HG03469 (cell line): ENCODE measurements around the gene CLEC11A.
A peak's percentile ranks its signal among the peaks of the same experiment; 100 is the strongest.

Source experiments
- ATAC-seq: cut with Tn5 transposase; IDR thresholded peaks from one replicate; pipeline ENCODE4 v1.9.1; 2021; ENCODE audit warnings: mild to moderate bottlenecking, moderate library complexity, moderate number of reproducible peaks; ENCODE audit not compliant: unreplicated experiment

Gene CLEC11A, protein sequence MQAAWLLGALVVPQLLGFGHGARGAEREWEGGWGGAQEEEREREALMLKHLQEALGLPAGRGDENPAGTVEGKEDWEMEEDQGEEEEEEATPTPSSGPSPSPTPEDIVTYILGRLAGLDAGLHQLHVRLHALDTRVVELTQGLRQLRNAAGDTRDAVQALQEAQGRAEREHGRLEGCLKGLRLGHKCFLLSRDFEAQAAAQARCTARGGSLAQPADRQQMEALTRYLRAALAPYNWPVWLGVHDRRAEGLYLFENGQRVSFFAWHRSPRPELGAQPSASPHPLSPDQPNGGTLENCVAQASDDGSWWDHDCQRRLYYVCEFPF

DNA sequence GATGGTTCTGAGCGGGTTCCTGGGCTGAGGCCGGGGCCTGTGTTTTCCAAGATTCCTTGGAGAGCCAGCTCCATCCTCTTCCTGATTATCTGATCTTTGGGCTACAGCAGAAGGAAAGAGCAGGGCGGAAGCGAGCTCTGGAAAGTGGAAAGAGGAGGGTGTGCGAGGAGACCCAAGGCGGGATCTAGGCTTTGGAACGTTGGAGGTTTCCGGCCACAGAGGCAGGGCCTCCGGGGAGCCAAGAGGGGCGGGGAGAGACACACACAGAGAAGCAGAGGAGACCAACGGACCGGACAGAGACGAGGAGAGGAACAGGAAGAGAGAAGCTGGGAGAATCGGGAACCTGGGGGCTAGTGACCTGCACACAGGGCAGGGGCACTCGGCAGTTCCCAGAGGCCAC is at the start of gene CLEC11A:
Gene CLEC11A, plus strand, starts transcription at position 296 of the 400 bp plus-strand sequence. CDS start 162 bp downstream, outside the sequence.
- no peak for ATAC-seq

DNA sequence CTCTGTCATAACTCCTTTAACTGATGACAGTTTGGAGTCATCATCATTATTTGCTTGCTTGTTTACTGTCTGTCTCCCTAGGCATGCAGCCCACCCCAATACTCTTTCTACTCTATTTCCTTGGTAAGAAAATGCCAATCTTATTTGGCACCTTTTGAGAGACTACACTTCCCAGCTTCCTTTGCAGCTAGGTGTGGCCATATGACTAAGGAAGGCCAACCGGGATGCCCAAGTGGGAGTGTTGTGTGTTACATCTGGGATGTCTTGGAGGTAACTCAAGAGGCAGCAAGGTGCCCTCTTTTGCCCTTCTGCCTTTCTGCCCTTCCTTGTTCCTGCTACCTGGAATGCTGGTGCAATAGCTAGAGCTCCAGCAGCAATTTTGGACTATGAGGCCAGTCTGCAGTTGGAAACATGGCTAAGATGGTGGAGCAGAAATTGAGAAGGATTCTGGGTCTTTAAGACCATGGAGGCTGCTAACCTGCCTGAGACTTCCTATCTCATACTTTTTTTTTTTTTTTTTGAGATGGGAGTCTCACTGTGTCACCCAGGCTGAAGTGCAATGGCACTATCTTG is 46.5 kb upstream of the CLEC11A start:
- ATAC-seq = no peak

DNA sequence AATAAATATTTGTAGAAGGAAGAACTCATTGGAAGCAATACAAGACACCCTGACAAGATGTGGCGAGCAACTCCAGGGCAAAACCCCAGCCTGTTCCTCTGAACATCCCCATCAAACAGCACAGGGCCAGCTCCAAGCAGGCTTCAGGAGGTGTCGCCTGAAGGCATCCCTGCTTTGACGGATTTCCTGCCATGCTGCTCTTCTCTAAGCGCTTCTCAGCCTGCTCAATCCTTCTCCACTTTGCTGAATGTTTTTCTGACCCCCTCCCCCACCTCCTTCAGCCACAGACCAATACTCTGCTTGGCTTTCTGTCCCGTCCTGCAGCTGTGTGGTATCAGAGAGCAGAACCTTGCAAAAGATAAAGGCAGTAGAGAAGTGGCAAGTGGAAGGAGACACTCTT is 45.5 kb upstream of the CLEC11A start:
- ATAC-seq = no peak

DNA sequence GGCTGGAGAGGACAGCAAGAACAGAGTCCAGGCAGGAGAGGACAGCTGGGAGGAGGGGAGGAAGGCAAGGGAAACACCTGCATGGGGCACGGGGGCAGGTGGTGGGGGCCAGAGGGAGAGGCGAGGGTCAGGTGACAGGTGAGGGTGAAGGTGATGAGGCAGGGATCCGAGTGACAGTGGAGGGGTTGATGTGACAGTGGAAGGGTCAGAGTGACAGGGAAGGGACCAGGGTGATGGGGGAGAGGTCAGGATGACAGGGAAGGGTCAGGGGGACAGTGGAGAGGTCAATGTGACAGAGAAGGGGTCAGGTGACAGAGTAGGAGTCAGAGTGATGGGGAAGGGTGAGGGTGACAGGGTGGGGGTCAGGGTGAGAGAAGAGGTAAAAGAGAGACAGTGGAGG is 44.8 kb upstream of the CLEC11A start:
- no peak for ATAC-seq

DNA sequence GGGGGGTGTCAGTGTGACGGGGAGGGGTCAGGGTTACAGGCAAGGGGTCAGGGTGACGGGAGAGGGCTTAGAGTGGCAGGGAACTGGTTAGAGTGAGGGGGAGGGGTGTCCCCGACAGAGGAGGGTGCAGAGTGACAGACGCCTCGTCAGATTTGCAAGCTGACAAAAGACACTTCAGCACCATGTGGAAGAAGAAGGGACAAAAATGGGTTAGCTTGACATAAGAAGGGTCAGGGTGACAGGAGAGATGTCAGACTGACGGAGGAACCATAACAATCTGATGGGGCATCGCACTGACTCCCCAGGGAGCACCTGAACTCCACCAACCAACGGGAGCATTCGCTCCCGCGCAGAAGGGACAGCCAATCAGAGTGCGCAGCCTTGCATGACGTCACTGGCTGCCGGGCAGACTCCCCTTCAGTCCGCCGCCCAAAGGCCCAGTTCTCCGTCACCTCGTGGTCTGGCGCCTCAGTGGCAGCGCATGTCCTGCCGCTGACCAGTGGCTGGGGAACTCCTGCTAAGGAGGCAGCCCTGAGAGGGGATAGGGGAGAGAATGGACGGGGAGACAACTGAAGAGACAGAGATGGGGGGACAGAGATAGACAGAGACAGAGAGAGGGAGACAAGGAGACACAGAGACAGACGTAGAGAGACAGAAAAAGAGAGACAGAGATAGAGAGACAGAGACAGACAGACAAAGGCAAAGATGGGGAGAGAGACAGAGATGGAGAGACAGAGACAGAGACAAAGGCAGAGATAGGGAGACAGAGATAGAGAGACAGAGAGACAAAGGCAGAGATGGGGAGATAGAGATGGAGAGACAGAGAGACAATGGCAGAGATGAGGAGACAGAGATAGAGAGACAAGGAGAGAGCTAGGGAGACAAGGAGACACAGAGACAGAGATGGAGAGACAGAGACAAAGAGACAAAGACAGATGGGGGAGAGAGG is 43.7 kb upstream of the CLEC11A start:
- peak; percentile 58 for ATAC-seq

DNA sequence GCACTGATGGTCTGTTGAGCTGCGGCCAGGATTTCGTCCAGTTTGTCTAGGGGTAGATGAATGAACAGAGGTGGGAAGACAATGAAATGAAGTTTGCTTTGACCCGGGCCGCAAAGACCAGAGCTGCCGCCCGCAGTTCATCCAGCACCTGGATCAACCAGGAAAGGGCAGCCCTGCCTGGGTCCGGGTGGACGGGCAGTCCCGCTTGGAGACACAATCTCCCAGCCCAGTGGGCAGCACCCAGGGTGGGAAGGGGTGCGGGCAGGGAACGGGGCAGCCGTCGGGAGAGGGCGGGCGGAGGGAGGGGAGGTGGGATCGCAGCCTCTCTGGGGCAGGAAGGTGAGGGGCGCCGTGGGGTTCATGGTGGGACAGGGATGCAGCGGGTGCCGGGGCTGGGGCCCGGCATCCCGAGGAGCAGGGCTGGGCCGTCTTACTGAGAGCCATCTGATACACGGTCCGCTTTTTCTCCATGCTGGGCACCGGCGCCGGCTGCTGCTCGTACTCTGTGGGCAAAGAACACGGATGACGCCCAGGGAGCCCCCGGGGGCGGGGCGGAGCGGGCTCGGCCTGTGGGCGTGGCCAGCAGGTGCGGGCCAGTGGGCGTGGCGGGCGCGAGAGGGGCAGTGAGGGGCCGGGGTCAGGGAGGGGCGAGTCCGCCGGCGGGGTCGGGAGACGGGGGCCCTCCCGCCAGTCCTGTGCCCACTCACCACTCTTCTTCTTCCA is 36.7 kb upstream of the CLEC11A start:
- no peak for ATAC-seq

DNA sequence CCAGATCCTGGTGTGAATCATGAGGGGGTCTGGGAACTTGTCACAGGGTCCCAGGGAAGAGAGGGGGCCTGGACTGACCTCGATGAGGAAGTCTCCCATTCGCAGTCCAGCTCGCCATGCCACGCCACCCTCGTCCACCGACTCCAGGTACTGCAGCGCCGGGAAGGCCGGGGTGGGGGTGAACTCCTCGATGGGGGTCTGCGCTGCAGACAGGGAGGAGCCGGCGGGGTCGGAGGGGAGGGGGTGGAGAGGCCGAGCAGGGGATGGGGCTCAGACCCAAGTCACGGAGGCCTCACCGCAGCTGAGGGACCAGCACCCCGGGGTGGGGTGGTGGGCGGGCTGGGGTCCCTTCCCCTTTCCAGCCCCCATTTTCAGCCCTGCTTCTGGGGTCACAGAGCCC is 34.4 kb upstream of the CLEC11A start:
- no peak for ATAC-seq

DNA sequence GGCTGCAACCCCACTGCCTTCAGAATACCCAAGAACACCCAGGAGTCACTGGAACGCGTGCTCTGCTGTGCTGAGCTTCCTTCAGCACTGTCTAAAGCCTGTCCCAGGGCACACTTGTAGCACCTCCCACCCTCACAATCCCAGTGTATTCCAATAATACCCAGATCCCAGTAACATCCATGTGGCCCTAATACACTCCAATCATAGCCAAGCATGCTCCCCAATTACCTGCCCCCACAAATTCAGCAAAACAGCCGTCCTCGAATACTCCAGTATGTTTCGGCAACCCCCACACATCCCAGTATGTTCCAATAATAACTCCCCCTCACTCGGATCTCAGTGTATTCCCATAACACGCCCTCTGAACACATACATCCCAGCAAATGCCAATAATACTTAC is 32.7 kb upstream of the CLEC11A start:
- ATAC-seq = no peak

DNA sequence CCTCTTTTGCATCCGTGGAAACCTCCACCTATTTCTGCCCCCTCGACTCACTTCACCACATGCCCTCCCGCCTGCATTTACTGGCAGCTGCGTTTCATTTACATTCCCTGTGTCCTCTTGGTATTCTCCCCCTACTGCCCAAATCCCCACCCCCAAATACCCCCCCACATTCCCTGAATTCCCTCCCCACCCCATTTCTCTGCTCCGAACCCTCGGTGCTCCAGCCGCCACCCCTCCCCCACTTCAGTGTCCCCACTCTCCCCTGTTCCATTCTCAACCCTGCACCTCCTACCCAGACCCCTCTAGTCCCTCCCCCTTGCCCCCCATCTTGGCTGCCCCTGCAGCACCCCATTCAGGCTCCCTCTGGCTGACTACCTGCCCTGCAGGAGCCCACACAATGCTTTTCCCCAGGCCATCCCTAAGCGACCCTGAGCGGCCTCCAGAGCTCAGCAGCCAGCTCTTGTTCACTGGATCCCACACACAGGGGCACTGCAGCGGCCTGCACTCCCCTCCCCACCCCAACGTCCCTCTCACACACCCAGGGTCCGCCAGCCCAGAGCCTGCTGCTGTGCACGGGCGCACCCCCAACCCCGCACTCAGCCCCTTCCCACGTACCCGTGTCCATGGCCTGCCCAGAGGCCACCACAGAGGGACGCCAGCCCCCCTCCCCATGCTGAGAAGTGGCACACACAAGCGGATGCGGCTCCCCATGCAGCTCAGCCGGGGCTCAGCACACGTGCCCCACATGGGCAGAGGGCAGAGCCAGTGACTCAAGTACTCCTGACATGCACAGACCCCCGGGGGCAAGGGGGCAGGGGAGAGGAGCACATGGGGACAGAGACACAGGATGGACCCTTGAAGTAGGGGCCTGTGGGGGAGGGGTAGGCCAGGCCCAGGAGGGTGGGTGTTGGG is 29.8 kb upstream of the CLEC11A start:
- no peak for ATAC-seq

DNA sequence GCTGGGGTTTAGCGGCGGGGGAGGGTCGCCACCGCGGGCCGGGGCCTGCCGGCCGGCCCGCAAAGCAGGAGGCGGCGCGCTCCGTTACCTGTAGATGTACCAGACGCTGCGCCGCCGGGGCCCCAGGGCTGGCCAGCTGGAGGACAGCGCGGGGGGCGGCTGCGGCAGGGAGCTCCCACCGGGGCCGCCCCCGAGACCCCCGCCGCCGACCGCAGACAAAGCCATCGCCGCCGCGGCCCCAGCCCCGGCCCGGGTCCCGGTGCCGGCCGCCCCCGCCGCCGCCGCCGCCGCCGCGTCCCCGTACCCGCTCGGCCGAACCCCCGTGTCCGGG is 28.4 kb upstream of the CLEC11A start:
- no peak for ATAC-seq

DNA sequence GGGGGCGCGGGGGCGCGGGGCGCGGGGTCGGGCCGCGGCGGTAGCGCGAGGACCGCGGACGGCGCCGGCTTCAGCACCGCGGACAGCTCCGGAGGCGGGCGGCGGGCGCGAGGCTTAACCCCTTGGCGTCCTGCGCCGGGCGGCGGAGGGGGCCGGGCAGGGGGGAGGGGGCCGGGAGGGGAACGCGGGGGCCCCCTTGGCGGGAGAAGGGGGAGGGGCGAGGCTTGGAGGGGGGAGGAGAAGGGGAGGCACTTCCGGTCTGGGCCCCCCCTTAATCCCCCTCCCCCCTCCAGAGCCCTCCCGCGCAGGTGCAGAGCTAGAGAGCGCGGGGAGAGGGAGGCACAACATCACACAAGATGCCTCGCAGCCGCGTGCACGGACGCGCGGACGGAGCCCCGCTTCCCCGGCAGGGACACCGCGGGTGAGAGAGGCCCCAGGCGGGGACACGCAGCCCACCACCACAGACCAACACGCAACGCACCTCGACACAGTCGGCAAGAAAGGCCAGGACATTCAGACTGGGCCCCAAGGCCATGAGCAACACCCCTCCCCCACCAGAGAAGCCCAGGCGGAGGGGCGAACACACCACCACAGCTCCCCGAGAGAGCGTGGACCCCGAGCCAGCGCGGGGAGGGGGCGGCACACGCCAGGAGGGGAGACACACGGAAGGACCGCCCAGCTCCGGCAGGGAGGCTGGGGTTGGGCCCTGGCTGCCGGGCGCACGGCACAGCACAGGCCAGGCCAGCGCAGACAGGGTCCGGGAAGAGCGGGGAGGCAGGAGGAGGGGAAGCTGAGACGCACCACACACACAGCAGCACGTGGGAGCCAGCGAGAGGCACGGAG is 27.7 kb upstream of the CLEC11A start:
- no peak for ATAC-seq

DNA sequence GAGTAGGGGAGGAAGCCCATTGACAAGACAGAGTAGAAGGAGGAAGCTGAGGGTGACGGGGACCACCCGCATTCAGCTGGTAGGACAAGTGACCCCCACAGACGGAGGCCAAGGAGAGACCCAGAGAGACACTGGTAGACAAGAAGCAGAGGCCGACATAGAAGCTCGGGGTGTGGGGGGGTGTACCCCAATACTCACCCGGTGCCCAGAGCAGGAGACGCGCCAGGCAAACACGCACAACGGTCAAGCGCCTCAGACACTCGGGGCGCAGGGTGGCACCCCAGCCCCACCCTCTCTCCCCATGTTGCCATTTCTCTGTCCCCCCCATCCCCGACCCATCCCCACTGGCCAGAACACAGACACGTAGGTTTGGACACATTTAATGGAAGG is 27.1 kb upstream of the CLEC11A start:
- no peak for ATAC-seq

DNA sequence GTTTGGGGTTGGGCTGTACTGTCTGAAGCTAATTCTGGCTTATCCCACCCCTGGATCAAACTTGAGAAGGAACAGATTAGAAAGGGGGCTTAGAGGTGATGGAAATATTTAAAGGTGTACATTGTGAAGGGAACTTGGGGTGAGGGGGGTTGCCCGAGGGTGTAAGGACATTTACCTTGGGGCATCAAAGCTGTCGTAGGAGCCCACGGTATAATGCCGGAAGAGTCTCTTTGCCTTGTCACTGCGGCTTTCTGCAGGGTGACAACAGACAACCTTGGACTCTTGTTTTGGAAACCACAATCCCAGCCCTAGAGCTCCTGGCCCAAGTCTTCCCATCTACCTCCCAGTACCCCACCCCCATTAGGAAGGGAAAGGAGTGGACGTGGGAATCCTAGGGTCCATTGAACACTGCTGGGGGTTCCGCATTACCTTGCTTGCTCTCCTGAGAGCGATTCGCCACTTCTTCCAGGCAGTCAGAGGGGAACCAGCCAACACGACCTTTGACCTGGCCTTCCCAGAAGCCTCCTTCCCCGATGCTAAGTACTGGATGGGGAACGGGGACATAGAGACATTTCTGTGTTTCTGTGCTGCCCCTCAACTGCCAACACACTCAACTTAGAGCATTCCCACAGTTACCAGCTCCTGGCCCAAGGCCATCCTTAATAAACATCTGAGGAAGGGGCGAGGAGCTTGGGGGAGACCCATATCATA is 25.6 kb upstream of the CLEC11A start:
- no peak for ATAC-seq

DNA sequence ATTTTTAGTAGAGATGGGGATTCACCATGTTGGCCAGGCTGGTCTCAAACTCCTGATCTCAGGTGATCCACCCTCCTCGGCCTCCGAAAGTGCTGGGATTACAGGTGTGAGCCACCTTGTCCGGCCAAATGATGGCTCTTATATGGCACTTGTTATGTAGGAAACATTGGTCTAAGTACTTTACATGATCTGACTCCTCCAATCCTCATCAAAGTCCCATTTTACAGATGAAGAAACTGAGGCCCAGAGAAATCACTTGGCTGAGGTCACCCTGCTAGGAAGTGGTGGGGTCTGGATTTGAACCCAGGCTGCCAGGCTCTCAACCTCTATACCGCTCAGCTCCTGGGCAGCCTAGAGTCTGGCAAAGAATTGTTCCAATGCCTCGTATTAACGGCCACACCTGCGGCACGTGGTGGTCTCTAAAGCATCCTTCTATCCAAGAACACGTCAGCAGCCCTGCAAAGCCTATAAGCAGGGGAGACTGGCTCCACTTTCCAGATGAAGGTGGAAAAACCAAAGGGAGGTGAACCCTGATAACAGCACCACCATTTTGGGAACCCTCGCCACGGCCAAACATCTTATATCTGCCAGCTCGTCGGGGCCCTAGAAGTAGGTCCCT is 21.7 kb upstream of the CLEC11A start:
- ATAC-seq = no peak

DNA sequence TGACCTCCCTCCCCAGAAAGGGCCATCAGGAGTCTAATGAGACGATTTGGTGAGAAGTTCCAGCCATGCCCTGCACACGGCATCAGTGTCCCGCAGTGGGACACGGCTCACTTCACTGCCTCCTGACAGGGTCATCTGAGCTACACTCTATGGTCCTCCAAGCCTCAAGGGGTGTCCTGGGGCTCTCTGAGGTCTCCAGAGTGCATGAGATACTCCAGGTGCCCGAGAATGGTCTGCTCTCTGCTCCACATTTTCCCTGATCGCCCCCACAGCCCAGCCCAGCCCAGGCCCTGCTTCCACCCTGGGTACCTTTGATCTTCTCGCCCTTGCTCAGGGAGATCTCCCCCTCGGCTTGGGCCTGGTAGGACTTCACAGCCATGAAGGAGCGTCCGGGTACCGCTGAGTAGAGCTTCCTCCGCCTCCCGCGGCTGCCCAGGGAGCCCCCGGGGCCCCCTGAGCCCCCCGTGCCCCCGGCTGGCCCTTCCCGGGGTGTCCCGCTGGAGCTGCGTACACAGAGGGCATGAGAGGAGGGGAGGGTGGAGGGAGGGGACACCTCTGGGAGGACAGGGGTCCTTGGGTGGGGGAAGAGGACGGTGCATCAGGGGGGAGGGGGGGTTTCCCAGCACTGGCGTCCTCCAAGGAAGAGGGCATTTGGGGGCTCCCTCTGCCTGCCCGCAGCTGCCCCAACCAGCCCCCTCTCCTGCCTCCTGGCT is 20.9 kb upstream of the CLEC11A start:
- ATAC-seq = no peak

DNA sequence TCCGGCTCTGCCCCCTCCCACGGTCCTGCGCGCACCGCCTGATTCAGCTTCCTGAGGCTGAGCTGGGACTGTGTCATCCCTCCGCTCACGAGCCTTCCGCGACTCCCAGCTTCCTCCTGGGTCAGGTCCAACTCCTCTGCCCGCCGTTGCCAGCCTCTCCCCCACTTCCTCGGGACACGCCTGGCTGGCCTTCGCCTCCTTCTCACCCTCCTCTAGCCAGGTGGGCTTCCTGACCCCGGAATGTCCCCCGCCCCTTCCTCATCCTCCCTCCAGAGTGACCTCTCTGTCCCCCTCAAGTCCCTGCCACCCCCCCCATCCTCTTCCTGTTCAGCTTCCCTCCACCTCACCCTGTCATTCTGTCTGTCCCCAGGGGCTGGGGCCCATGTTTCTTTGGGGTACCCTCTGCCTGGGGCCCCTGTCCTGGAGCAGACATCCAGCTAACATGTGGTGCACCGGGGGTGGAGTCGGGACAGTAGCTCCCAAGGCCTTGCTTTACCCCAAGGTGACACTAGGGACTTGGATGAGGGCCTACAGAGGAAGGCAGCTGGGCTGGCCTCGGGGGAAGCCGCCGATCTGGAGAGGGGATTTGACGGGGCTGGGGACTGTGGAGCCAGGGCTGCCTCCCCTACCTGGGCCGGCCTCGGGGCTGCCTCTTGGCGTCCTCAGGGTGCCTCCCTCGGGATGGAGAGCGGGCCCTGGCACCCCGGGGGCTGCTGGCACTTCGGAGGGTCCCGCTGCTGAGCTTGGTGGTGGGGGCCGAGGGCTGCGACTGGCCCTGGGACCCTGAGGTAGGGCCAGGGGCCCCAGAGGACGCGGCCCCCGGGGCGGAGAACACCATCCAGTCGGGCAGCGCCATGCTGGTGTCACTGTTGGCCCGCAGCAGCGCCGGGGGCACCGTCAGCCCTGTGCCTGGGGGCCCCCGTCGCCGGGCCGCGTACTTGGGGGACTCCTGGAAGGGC is 20.0 kb upstream of the CLEC11A start:
- no peak for ATAC-seq
